Fibroblast of pulmonary artery (primary cell): Measurements from ENCODE around the gene ERI3.

ENCODE experiments used
- DNase-seq: peaks from one replicate; pipeline ENCODE4 v3.0.0-alpha.2; 2010; ENCODE audit warnings: low read depth
- H3K4me3 ChIP-seq: replicated peaks from 2 replicates; pipeline ENCODE4 v1.5.1; 2011; ENCODE audit warnings: low read depth, mild to moderate bottlenecking, control low read depth, low read length, moderate library complexity
- TF ChIP-seq, protein P1 (sequence below): IDR thresholded peaks from 2 replicates; pipeline ENCODE4 v1.5.1; 2011; ENCODE audit warnings: mild to moderate bottlenecking, control low read depth, low read length, inconsistent platforms; ENCODE audit errors: missing control alignments

Gene ERI3

GRCh38 chr1:44326821-44327465 lies 28.1 kb downstream of the ERI3 start:
- no peak for DNase-seq
- TF ChIP-seq, protein P1, sequence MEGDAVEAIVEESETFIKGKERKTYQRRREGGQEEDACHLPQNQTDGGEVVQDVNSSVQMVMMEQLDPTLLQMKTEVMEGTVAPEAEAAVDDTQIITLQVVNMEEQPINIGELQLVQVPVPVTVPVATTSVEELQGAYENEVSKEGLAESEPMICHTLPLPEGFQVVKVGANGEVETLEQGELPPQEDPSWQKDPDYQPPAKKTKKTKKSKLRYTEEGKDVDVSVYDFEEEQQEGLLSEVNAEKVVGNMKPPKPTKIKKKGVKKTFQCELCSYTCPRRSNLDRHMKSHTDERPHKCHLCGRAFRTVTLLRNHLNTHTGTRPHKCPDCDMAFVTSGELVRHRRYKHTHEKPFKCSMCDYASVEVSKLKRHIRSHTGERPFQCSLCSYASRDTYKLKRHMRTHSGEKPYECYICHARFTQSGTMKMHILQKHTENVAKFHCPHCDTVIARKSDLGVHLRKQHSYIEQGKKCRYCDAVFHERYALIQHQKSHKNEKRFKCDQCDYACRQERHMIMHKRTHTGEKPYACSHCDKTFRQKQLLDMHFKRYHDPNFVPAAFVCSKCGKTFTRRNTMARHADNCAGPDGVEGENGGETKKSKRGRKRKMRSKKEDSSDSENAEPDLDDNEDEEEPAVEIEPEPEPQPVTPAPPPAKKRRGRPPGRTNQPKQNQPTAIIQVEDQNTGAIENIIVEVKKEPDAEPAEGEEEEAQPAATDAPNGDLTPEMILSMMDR, result no peak
- H3K4me3 ChIP-seq, result no peak overlapping the region

- TF ChIP-seq, protein P1, result no peak
- no peak overlapping the region for H3K4me3 ChIP-seq
- no peak for DNase-seq
Measured at GRCh38 chr1:44326024-44326701, 28.9 kb downstream of the ERI3 start.

- H3K4me3 ChIP-seq, result no peak overlapping the region
- DNase-seq, result no peak
- TF ChIP-seq, protein P1, result no peak
Measured at GRCh38 chr1:44323947-44324346, 31.1 kb downstream of the ERI3 start.

DNA sequence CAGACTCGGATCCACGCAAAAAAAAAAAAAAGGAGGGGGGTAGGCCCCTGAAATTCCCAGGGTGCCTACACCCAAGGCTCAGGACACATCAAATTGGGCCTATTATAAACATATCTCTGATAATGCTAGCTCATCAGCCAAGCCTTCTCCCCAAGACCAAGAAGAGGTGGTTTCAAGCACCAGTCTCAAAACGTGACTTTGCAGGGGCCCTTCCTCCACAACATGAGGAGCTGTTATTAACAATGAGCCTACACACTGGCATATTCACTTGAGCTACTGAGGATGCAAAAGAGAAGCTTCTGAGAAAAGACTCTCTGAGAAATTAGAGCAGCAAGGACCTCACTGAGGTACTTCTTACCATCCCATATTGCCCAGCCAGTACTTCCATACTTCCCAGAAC lies 32.7 kb downstream of the ERI3 start:
- TF ChIP-seq, protein P1, result no peak
- H3K4me3 ChIP-seq, result no peak overlapping the region

GRCh38 chr1:44321466-44321865 lies 33.6 kb downstream of the ERI3 start:
- H3K4me3 ChIP-seq, result no peak overlapping the region
- no peak for DNase-seq
- TF ChIP-seq, protein P1, result no peak

More for the DNA sequence above, 32.7 kb downstream of the ERI3 start:
- no peak for DNase-seq

GRCh38 chr1:44318097-44319088 lies 36.7 kb downstream of the ERI3 start:
- no peak overlapping the region for H3K4me3 ChIP-seq
- DNase-seq, result peak; percentile 51

More at GRCh38 chr1:44318097-44319088, 36.7 kb downstream of the ERI3 start:
- TF ChIP-seq, protein P1, result peak; percentile 76
